GM12878 (cell line): ENCODE measurements around the gene IFITM1. TPM values are rescaled to one million over a fixed set of nuclear protein-coding genes. Genes with fewer than 3 reads are reported as not detected.
A peak's percentile ranks its signal among the peaks of the same experiment; 100 is the strongest.

Experiments used
- BACH1 ChIP-seq: fragments of 450-650 bp; IDR thresholded peaks from 2 replicates; pipeline ENCODE4 v1.6.1; 2017; ENCODE audit warnings: mild to moderate bottlenecking, borderline replicate concordance
- HDGF ChIP-seq: fragments of 450-650 bp; IDR thresholded peaks from 2 replicates; pipeline ENCODE4 v1.6.1; 2016; ENCODE audit warnings: antibody characterized with exemption
- JUNB ChIP-seq: IDR thresholded peaks from 2 replicates; pipeline ENCODE4 v1.6.1; 2016; ENCODE audit warnings: antibody characterized with exemption, mild to moderate bottlenecking
- MTA2 ChIP-seq: fragments of 450-650 bp; IDR thresholded peaks from 2 replicates; pipeline ENCODE4 v1.6.1; 2016; ENCODE audit warnings: low read depth, mild to moderate bottlenecking, moderate library complexity
- MXI1 ChIP-seq: fragments of 150-350 bp; IDR thresholded peaks from 2 replicates; pipeline ENCODE4 v1.6.1; 2011; ENCODE audit warnings: low read depth, mild to moderate bottlenecking, inconsistent platforms, low read length, improper control_type of control experiment
- PAX5 ChIP-seq: IDR thresholded peaks from 2 replicates; pipeline ENCODE4 v1.6.1; 2011; ENCODE audit warnings: low read depth, low read length, borderline replicate concordance
- POLR2A ChIP-seq: IDR thresholded peaks from 2 replicates; pipeline ENCODE4 v1.6.1; 2011; ENCODE audit warnings: low read depth, mild to moderate bottlenecking, low read length
- POLR2AphosphoS5 ChIP-seq: IDR thresholded peaks from 2 replicates; pipeline ENCODE4 v1.6.1; 2011; ENCODE audit warnings: mild to moderate bottlenecking, low read length, inconsistent platforms
- RBBP5 ChIP-seq: fragments of 200-600 bp; sonication (generic); conservative IDR thresholded peaks from 2 replicates; pipeline ENCODE4 v1.6.1; 2016
- RCOR1 ChIP-seq: conservative IDR thresholded peaks from 2 replicates; pipeline ENCODE4 v1.6.1; 2012; ENCODE audit warnings: low read depth, low read length, improper control_type of control experiment
- RFX5 ChIP-seq: IDR thresholded peaks from 2 replicates; pipeline ENCODE4 v1.6.1; 2011; ENCODE audit warnings: low read depth, low read length, improper control_type of control experiment
- SIX5 ChIP-seq: IDR thresholded peaks from 2 replicates; pipeline ENCODE4 v1.6.1; 2011; ENCODE audit warnings: mild to moderate bottlenecking, low read depth, low read length, moderate library complexity; ENCODE audit not compliant: severe bottlenecking
- SMAD1 ChIP-seq: fragments of 450-650 bp; IDR thresholded peaks from 2 replicates; pipeline ENCODE4 v1.6.1; 2018; ENCODE audit warnings: mild to moderate bottlenecking, low read depth; ENCODE audit not compliant: partially characterized antibody
- SMAD5 ChIP-seq: IDR thresholded peaks from 2 replicates; pipeline ENCODE4 v1.6.1; 2016; ENCODE audit warnings: antibody characterized with exemption, low read depth
- SPI1 ChIP-seq: IDR thresholded peaks from 2 replicates; pipeline ENCODE4 v1.6.1; 2011; ENCODE audit warnings: low read depth, mild to moderate bottlenecking, low read length, moderate library complexity, borderline replicate concordance; ENCODE audit not compliant: insufficient read depth
- TCF12 ChIP-seq: IDR thresholded peaks from 2 replicates; pipeline ENCODE4 v1.6.1; 2011; ENCODE audit warnings: low read depth, mild to moderate bottlenecking, low read length
- polyA plus RNA-seq, 11 experiments: library from polyadenylated mRNA; depleted of rRNA in 4 of 11; unstranded in 6 of 11; stranded (reverse) in 5 of 11; fragments of >200 nt; fragmentation: Nextera tagmentation in 4 of 11; fragmentation: Illumina TruSeq in 1 of 11; extraction: Ambion mirVana in 4 of 11; extraction: Trizol in 1 of 11; gene quantifications; 1 replicate in 1 of 11; 2 replicates in 10 of 11; pipeline versions ENCODE4 v1.2.1 to v1.2.3, GENCODE V29; 2011 to 2016; ENCODE audit warnings: inconsistent platforms in 2 of 11, missing spikeins in 2 of 11, low read depth in 1 of 11
- total RNA-seq, 4 experiments: library from RNA; depleted of rRNA in 3 of 4; stranded (reverse); fragments of >200 nt in 3 of 4; fragmentation: Illumina TruSeq in 1 of 4; extraction: Trizol in 1 of 4; gene quantifications; 2 replicates each; pipeline versions ENCODE4 v1.2.1 to v1.2.3, GENCODE V29; 2013 to 2021
- TF ChIP-seq, protein P1 (sequence below): fragments of 450-650 bp; IDR thresholded peaks from 2 replicates; pipeline ENCODE4 v1.6.1; 2017; ENCODE audit warnings: borderline replicate concordance
- TF ChIP-seq, protein P2 (sequence below): IDR thresholded peaks from 2 replicates; pipeline ENCODE4 v1.6.1; 2011; ENCODE audit warnings: low read depth, low read length, improper control_type of control experiment, borderline replicate concordance
- TF ChIP-seq, protein P3 (sequence below): fragments of 450-650 bp; IDR thresholded peaks from 2 replicates; pipeline ENCODE4 v1.6.1; 2017; ENCODE audit warnings: mild to moderate bottlenecking, moderate library complexity
- TF ChIP-seq, protein P4 (sequence below): fragments of 450-650 bp; IDR thresholded peaks from 2 replicates; pipeline ENCODE4 v1.6.1; 2016; ENCODE audit warnings: mild to moderate bottlenecking
- TF ChIP-seq, protein P5 (sequence below): IDR thresholded peaks from 2 replicates; pipeline ENCODE4 v1.6.1; 2011; ENCODE audit warnings: mild to moderate bottlenecking, low read depth, low read length, moderate library complexity; ENCODE audit not compliant: insufficient replicate concordance

Gene IFITM1
- total and polyA plus RNA-seq, 10 of the 15 experiments (the other 5 are each of a cell fraction or from before 2014, with no cell fraction given) = 396 to 2,788 (median 607) TPM

DNA sequence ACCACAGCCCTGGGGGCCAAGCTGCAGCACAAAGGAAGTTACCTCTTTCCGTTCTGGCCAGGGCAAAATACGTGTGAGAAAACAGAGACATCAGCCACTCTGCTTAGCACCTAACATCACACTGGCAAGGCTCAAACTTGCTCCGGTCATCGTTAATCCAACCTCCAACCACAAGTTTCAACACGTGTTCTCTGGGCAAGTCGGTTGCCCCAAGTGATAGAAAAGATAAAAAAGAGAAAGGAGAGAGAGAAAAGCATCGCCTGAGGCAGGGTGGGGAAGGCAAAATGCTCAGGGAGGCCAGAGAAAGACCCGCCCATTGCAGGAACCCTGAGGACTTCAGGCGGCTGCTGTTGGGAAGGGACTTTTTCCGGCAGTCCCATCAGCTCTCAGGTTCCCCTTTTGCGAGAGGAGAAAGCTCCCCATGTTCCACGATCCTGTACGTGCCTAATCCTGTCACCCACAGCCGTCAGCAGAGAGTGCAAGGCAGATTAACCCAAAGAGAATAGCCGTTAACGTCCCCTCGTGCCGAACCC is 36.9 kb downstream of the IFITM1 start (continued):
- TF ChIP-seq RCOR1 (no peak), RFX5 (no peak), SMAD5 (no peak), PAX5 (no peak), POLR2A (peak; percentile 58; the same call in 1 of the 2 replicates), SIX5 (no peak), BACH1 (no peak), SMAD1 (peak; percentile 21), HDGF (0 out of 2 replicates have a peak, but pooled peaks have one; percentile 56), JUNB (no peak), POLR2AphosphoS5 (peak; percentile 42), TCF12 (0 out of 2 replicates have a peak, but pooled peaks have one; percentile 16), SPI1 (peak; percentile 39; the same call in 1 of the 2 replicates), MTA2 (peak; percentile 68; the same call in 1 of the 2 replicates), MXI1 (0 out of 2 replicates have a peak, but pooled peaks have one; percentile 33), RBBP5 (no peak)
- TF ChIP-seq, protein P1, sequence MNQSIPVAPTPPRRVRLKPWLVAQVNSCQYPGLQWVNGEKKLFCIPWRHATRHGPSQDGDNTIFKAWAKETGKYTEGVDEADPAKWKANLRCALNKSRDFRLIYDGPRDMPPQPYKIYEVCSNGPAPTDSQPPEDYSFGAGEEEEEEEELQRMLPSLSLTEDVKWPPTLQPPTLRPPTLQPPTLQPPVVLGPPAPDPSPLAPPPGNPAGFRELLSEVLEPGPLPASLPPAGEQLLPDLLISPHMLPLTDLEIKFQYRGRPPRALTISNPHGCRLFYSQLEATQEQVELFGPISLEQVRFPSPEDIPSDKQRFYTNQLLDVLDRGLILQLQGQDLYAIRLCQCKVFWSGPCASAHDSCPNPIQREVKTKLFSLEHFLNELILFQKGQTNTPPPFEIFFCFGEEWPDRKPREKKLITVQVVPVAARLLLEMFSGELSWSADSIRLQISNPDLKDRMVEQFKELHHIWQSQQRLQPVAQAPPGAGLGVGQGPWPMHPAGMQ = no peak
- TF ChIP-seq, protein P2, sequence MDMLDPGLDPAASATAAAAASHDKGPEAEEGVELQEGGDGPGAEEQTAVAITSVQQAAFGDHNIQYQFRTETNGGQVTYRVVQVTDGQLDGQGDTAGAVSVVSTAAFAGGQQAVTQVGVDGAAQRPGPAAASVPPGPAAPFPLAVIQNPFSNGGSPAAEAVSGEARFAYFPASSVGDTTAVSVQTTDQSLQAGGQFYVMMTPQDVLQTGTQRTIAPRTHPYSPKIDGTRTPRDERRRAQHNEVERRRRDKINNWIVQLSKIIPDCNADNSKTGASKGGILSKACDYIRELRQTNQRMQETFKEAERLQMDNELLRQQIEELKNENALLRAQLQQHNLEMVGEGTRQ = peak; percentile 25; the same call in 1 of the 2 replicates
- TF ChIP-seq, protein P3, sequence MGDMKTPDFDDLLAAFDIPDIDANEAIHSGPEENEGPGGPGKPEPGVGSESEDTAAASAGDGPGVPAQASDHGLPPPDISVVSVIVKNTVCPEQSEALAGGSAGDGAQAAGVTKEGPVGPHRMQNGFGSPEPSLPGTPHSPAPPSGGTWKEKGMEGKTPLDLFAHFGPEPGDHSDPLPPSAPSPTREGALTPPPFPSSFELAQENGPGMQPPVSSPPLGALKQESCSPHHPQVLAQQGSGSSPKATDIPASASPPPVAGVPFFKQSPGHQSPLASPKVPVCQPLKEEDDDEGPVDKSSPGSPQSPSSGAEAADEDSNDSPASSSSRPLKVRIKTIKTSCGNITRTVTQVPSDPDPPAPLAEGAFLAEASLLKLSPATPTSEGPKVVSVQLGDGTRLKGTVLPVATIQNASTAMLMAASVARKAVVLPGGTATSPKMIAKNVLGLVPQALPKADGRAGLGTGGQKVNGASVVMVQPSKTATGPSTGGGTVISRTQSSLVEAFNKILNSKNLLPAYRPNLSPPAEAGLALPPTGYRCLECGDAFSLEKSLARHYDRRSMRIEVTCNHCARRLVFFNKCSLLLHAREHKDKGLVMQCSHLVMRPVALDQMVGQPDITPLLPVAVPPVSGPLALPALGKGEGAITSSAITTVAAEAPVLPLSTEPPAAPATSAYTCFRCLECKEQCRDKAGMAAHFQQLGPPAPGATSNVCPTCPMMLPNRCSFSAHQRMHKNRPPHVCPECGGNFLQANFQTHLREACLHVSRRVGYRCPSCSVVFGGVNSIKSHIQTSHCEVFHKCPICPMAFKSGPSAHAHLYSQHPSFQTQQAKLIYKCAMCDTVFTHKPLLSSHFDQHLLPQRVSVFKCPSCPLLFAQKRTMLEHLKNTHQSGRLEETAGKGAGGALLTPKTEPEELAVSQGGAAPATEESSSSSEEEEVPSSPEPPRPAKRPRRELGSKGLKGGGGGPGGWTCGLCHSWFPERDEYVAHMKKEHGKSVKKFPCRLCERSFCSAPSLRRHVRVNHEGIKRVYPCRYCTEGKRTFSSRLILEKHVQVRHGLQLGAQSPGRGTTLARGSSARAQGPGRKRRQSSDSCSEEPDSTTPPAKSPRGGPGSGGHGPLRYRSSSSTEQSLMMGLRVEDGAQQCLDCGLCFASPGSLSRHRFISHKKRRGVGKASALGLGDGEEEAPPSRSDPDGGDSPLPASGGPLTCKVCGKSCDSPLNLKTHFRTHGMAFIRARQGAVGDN = peak; percentile 93
- TF ChIP-seq, protein P4, sequence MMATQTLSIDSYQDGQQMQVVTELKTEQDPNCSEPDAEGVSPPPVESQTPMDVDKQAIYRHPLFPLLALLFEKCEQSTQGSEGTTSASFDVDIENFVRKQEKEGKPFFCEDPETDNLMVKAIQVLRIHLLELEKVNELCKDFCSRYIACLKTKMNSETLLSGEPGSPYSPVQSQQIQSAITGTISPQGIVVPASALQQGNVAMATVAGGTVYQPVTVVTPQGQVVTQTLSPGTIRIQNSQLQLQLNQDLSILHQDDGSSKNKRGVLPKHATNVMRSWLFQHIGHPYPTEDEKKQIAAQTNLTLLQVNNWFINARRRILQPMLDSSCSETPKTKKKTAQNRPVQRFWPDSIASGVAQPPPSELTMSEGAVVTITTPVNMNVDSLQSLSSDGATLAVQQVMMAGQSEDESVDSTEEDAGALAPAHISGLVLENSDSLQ = peak; percentile 56; the same call in 1 of the 2 replicates
- TF ChIP-seq, protein P5, sequence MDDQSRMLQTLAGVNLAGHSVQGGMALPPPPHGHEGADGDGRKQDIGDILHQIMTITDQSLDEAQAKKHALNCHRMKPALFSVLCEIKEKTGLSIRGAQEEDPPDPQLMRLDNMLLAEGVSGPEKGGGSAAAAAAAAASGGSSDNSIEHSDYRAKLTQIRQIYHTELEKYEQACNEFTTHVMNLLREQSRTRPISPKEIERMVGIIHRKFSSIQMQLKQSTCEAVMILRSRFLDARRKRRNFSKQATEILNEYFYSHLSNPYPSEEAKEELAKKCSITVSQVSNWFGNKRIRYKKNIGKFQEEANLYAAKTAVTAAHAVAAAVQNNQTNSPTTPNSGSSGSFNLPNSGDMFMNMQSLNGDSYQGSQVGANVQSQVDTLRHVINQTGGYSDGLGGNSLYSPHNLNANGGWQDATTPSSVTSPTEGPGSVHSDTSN = no peak
